Panc1 (cell line): ENCODE measurements around the gene JUND.

Source experiments
- POLR2AphosphoS5 ChIP-seq: IDR thresholded peaks from 2 replicates; pipeline ENCODE4 v1.6.1; 2012; ENCODE audit warnings: mild to moderate bottlenecking, low read depth, low read length, moderate library complexity
- SIN3A ChIP-seq: IDR thresholded peaks from 2 replicates; pipeline ENCODE4 v1.6.1; 2012; ENCODE audit warnings: low read depth, mild to moderate bottlenecking, low read length, moderate library complexity, borderline replicate concordance; ENCODE audit not compliant: insufficient read depth
- TF ChIP-seq, protein P1 (sequence below): fragments of 450-650 bp; IDR thresholded peaks from 2 replicates; pipeline ENCODE4 v1.5.1; 2017; ENCODE audit warnings: mild to moderate bottlenecking
- TF ChIP-seq, protein P2 (sequence below), 2 experiments: IDR thresholded peaks; 2 replicates each; pipeline ENCODE4 v1.6.1; 2011 to 2012; ENCODE audit warnings: low read depth in 2 of 2, control low read depth in 1 of 2, low read length in 1 of 2, mild to moderate bottlenecking in 1 of 2, moderate library complexity in 1 of 2; ENCODE audit not compliant: insufficient read depth in 1 of 2

DNA sequence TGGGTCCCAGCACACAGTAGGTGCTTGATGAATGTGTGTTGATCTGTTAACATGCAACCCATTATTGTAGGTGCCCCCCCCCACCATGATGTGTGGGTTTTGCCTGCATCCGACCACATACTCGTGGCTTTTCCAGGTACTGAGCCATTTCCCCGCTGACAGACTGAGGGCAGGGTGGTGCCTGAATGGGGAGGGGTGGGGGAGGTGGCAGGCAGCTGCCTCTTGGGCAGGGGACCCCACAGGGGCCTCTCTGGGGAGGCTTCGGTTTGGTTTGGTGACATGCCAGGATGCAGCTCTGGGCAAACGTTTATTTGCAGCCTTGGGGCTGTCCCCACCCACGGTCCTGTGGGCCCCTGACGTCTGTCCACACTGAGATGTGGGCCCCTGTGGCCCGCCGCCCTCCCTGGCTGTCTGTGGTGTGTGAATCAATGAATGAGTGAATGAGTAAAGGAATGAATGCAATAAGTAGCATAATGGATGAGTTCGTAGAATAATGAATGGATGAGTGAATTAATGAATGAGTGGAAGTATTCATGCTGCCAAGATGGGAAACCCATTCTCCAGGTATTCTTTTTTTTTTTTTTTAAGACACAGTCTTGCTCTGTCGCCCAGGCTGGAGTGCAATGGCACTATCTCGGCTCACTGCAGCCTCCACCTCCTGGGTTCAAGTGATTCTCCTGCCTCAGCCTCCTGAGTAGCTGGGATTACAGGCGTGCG, 9.0 kb upstream of the JUND start:
- TF ChIP-seq, protein P1, sequence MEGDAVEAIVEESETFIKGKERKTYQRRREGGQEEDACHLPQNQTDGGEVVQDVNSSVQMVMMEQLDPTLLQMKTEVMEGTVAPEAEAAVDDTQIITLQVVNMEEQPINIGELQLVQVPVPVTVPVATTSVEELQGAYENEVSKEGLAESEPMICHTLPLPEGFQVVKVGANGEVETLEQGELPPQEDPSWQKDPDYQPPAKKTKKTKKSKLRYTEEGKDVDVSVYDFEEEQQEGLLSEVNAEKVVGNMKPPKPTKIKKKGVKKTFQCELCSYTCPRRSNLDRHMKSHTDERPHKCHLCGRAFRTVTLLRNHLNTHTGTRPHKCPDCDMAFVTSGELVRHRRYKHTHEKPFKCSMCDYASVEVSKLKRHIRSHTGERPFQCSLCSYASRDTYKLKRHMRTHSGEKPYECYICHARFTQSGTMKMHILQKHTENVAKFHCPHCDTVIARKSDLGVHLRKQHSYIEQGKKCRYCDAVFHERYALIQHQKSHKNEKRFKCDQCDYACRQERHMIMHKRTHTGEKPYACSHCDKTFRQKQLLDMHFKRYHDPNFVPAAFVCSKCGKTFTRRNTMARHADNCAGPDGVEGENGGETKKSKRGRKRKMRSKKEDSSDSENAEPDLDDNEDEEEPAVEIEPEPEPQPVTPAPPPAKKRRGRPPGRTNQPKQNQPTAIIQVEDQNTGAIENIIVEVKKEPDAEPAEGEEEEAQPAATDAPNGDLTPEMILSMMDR: no peak
- TF ChIP-seq, protein P2, sequence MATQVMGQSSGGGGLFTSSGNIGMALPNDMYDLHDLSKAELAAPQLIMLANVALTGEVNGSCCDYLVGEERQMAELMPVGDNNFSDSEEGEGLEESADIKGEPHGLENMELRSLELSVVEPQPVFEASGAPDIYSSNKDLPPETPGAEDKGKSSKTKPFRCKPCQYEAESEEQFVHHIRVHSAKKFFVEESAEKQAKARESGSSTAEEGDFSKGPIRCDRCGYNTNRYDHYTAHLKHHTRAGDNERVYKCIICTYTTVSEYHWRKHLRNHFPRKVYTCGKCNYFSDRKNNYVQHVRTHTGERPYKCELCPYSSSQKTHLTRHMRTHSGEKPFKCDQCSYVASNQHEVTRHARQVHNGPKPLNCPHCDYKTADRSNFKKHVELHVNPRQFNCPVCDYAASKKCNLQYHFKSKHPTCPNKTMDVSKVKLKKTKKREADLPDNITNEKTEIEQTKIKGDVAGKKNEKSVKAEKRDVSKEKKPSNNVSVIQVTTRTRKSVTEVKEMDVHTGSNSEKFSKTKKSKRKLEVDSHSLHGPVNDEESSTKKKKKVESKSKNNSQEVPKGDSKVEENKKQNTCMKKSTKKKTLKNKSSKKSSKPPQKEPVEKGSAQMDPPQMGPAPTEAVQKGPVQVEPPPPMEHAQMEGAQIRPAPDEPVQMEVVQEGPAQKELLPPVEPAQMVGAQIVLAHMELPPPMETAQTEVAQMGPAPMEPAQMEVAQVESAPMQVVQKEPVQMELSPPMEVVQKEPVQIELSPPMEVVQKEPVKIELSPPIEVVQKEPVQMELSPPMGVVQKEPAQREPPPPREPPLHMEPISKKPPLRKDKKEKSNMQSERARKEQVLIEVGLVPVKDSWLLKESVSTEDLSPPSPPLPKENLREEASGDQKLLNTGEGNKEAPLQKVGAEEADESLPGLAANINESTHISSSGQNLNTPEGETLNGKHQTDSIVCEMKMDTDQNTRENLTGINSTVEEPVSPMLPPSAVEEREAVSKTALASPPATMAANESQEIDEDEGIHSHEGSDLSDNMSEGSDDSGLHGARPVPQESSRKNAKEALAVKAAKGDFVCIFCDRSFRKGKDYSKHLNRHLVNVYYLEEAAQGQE (IDR thresholded peaks at IDR 0.05; ENCODE audit: insufficient read depth in 1 of 2, low read depth in 2 of 2, low read length in 1 of 2): no peak
- no peak for TF ChIP-seq POLR2AphosphoS5
- no peak for TF ChIP-seq SIN3A
